GM20431 (cell line): ENCODE results near the gene LPIN3.

Experiments used
- in situ Hi-C: fragments of 300-500 bp; cut with MseI, MboI; formaldehyde crosslinking; loops from one replicate; pipeline ENCODE4 v1.15.0; 2020; ENCODE audit warnings: low sequenced_read_pairs; ENCODE audit not compliant: unreplicated experiment

Gene LPIN3

GRCh38 chr20:41408986-41409385, 68.4 kb downstream of the LPIN3 start:
- in situ Hi-C loops: no loop called here
